GM12892 (cell line): ENCODE measurements around the gene KAZN.

ENCODE experiments used
- POLR2A ChIP-seq: IDR thresholded peaks from 2 replicates; pipeline ENCODE4 v1.6.1; 2011; ENCODE audit warnings: low read depth, low read length, control low read depth
- POLR2AphosphoS5 ChIP-seq: IDR thresholded peaks from 2 replicates; pipeline ENCODE4 v1.6.1; 2011; ENCODE audit warnings: low read depth, low read length, control low read depth
- TAF1 ChIP-seq: IDR thresholded peaks from 2 replicates; pipeline ENCODE4 v1.6.1; 2011; ENCODE audit warnings: low read depth, mild to moderate bottlenecking, control low read depth, low read length, borderline replicate concordance

- TF ChIP-seq POLR2A (no peak), POLR2AphosphoS5 (no peak), TAF1 (no peak)
Measured at GRCh38 chr1:14949270-14949835, 350.9 kb downstream of the KAZN start.
